RKO (cell line): Measurements from ENCODE around the gene KCNH1.
A peak's percentile ranks its signal among the peaks of the same experiment; 100 is the strongest.

Experiments
- DNase-seq: peaks from one replicate; pipeline ENCODE4 v3.0.0-alpha.2; 2016; ENCODE audit warnings: low spot score

Gene KCNH1

DNA sequence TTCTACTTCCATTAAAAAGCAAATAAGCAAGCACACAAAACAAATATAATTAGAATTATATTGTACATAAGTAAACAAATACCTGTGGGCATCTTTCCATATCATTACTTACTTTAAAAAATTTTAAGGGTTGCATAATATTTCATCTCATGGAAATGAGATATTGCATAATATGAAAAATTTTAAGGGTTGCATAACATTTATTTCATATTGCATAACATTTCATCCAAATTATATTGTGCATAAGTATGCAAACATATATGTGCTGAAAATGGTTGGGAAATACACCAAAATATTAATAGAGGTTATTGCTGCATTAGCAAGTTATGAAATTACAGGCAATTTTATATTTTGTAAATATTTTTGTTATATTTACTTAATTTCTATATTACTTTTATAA lies 213.7 kb downstream of the KCNH1 start:
- no peak for DNase-seq

DNA sequence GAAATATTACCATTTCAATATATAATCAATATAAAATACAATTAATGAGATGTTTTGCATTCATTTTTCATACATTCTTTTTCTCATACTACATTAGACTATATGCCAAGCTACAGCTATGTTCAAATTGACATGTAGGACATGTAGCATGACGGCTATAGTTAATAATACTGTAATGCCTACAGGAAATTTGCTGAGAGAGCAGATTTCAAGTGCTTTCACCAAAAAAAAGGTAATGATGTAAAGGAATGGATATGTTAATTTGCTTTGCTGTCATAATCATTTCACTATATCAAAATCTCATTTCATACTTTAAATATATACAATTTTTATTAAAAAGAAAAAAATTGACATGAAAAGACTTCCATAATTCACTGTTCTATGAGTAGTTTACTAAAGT lies 215.1 kb downstream of the KCNH1 start:
- DNase-seq: no peak

DNA sequence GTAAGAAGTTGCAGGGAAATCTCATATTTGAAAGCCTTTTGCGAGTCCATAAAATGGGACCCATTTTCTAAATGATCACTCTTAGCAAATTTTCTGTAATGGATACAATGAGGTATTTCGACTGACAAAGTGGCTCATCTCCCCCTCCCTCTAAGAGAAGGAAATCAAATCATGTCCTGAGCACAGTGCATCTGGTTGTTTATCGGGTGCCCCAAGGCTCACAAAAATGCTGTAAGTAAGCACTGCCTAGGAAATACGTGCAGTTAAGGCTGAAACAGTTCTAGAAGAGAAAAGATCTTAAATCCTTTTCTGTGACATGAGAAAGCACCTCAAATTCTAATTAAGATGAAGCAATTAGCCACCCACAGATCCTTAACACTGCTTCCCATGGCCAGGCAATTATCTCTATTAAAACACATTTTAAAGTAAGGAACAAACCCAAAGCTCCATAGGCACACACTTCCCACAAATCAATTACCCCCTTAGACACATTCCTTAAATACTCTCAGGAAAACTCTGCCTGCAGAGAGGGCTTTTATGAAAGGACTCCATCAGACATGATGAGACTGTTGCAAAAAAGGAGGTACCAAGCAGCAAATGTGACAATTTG lies 216.3 kb downstream of the KCNH1 start:
- DNase-seq: no peak

DNA sequence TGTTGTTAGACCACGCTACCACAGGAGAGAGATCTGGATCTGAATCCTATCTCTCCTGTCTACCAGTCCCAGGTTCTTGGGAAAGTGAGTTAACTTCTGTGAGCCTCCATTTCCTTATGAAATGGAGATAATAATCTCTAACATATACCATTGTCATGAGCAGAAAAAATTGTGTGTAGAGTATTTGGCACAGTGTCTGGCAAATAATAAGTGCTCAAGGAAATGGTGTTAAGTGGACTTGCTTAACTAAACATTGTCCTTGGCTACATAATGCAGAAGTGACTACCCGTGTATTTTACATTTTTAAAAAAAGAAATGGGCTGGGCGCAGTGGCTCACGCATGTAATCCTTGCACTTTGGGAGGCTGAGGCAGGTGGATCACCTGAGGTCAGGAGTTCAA lies 217.4 kb downstream of the KCNH1 start:
- no peak for DNase-seq

DNA sequence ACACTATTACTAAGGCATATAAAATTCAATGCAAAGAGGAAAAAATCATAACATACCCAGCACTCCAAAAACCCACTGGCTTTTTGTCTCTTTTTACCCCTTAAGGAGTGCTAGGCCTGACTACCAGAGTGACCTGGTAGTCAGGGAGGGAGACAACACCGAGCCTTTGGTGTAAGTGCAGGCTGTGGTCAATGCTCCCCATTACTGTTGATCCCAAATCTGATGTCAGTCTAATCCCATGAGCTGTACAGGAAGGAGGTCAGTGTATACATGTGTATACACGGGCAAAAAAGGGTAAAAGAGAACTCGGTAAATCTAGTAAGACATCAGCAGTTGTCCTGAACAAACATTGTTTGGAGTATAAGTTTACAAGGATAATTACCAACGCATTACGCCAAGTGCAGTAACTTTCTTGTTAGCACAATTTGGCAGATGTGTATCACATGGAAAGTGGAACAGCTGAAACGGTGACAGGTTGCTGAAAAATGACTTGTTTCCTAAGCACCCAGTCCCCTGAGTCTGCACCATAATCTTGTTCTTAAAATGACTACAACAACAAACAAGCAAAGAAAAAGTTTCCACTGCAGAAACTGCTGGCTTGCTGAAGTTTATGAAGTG lies 217.9 kb downstream of the KCNH1 start:
- no peak for DNase-seq

DNA sequence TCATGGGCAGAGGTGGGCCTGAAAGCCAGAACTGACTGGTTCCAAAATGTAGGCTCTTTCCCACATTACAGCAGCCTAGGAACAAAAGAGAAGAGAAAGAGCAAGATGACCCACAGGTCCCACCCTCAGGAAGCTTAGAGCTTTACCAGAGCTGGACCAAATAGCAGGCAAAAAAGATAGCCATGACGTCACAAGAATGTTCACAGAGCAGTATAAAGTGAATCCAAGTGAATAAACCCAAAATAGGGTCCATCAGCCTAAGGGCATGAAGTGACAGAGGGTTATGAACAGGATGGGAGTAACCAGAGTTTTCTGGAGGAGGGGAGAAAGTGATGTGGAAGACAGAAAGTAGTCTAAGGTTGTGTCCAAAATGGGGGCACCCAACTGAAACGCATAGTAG lies 221.2 kb downstream of the KCNH1 start:
- no peak for DNase-seq

DNA sequence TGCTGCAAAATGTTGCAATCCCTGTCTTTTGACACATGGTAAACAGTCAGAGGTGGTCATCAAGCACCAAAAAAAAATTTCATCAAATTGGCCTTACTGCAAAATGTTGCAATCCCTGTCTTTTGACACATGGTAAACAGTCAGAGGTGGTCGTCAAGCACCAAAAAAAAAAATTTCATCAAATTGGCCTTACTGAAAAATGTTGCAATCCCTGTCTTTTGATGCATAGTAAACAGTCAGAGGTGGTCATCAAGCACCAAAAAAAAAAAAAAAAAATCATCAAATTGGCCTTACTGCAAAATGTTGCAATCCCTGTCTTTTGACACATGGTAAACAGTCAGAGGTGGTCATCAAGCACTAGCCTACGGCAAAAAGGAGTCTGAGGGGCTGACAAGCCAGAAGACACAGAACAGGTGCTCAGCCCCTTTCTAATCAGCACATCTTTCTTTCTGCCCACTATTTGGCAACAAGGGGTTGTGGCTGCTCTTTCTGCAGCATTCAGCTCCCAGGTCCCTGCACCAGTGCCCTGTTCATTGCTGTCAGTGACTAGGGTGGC lies 223.8 kb downstream of the KCNH1 start:
- no peak for DNase-seq

DNA sequence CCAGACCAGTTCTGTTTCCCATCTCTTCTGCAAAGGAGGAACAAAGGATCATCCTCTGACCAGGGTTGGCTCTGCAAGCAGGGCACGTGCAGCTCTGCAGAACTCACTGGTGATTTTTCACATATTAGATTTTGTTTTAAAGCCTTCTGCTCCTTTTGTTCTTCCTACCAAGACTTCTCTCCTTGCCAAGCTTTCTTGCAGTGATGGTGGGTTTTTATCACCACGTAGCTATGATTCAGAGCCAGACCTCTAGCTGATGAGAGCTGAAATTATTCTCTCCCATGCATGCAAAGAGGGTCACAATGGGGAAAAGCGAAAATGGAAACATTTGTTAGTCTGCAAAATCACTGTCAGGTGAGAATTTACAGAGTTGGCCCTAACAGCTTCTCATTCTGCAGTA lies 225.2 kb downstream of the KCNH1 start:
- no peak for DNase-seq

DNA sequence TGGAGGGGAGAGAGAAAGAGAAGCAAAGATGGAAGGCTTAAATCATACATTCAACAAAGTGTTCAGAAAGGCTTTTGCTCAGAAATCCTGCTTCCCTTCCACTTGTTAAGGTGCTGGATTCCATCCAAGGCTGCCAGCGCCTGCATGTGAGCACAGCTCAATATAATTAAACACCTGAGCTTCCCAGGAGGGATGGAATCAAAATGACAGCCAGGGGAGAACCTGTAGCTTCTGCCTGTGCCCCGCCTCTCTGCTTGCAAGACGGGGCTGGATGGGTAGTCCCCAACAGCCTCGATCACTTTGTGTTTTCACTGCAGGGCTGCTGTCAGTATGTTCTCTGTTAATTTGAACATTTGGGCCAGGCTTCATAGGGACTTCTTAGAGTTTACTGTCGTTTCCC lies 225.7 kb downstream of the KCNH1 start:
- DNase-seq: no peak

DNA sequence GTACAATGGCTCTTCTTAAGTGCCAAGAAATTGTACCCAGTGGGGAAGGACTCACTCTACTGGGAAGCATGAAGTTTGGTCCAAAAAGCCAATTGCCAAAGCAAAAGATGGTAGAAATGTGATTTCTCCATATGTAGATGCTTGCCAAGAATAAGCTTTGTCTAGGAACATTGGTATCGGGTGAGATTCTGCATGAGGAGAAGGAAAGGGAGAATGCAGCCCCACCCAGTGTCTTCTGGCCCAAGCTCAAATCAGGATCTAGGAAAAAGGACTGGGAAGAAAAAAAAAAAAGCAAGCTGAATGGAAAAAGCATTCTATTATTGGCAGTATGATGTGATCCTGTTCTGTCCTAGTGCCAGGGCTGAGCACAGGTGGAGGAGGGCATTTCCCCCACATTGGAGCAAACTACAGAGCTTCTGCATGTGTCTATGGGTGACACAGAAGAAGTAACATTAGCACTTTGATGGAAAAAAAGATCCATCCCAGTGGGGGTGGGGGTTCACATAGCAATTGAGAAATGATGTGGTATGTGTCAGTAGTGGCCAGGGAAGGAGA lies 226.6 kb downstream of the KCNH1 start:
- DNase-seq: no peak

DNA sequence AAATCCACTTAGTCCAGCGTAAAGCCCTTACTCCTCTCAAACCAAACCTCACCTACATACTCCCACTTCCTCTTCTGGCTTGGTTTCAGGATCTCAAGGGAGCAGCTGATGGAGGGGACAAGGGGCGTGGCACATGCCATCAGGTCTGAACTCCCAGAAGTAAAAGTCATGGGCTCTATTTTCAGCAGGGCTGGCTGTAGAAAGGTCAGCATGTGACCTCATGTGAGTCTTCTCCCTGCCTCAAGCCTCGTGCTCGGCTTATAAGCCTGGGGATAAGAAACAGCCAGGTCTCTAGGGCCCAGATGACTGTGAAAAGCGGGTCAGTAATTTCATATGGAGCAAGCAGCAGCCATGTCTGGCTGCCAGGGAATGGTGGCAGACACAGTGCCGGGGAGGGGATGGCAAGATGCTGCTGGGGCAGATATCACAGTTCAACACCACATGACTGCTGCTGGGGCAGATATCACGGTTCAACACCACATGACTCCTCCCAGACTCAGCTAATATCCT lies 227.9 kb downstream of the KCNH1 start:
- no peak for DNase-seq

DNA sequence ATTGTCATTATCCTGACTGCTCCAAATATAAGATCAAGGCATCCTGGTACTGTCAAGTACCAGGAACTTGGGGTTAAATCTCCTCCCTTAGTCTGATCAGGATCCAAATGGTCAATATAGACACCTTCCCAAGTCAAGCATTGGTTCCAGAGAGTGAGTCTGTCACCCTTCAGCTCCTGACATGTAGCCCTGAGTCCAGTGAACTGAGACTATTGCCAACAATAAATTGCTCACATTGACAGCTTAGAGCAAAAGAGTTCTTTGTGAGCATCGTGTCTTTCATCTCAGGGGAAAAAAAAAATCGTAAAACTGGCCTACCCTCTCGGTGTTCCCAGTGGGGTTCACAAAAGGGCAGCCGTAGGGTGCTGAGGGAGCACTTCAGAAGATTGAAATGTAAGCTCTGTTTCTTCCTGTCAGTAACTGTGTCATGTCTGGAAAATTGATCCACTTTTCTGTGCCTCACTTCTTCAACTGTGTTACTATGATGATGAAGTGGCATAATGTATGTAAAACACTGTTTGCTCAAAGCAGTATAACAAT lies 228.5 kb downstream of the KCNH1 start:
- no peak for DNase-seq

DNA sequence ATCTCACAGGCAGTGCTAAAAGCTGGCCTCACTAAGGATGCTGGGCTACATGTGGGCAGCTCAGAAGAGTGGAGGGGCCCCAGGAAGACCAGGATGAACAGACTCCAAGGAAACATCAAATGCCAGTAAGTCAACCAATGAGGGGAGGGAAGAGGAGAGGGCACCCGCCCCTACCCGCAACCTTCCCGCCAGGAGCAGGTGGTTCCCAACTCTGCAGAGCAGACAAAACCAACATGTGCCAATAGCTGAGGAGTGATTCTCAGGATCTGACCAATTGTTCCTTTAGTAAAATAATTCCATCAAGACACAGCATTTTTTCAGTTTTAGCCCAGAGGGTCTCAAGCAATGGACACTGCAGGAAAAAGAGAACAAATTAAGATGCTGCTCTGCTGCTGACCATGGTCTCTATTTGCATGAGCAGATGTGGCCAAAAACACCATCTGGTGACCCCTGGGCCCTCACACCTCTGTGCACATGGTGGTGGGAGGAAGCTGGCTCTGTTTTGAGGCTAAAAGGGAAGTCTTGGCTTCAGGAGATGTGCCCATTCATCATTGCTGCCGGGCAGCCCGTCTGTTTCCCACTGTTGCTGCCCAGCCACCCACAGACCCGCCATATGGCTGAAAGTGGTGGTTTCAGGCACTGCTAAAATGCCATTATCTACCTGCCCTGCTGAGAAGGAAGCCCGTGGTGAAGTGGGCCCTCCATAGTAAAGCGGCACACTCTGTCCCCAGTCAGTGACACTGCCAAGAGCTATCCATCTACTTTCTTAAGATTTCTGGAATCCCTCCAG lies 231.8 kb downstream of the KCNH1 start:
- no peak for DNase-seq

DNA sequence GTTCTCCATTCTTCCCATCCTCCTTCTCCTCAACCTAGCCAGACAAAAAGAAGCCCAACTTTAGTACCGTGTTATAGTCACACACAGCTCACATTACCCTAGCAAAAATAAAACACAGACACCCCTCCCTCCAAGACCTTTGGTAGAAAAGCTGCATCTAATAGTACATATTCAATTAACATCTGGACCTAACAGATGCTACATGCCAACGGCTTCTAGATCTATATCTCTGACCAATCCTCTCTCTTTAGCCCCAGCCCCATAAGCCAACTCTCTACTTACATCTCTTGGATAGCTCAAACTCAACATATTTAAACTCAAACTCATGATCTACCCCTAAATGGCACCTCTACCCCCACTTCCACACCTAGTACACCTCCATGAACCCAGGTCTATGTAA lies 233.1 kb downstream of the KCNH1 start:
- no peak for DNase-seq

DNA sequence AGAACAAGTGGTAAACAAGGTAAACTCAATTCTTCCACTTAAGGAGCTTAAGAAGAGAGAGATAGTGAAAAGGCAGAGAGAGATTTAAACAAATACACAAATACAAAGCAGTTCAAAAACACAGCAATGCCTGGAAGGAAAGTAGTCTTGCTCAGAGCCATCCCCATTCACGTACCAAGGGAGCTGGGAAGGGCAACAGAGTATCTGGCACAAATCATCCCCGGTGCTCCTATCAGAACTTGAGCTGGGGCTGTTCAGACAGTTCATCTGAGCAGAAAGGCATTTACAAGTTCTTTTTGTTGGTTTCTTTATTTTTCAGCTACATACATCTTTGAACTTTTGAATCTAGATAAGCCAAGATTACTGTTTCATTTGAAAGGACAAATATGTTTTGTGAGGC lies 233.9 kb downstream of the KCNH1 start:
- DNase-seq: no peak

DNA sequence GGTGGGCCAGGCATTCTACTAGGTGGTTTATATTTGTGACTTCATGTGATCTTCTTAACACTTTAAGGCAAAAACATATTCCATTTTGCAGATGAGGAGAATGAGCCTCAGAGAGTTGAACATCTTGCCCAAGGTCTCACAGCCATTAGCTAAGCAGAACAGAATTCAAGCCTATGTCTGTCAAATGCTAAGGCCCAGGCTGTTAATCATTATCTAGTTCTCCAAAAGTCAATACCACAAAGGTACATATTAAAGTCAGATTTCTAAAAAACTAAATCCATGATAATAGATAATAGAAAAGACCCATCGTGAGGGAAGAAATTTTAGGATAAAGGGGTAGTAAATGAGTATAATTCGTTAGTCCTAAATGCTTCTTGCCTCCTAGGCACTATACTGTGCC lies 234.3 kb downstream of the KCNH1 start:
- DNase-seq: no peak

DNA sequence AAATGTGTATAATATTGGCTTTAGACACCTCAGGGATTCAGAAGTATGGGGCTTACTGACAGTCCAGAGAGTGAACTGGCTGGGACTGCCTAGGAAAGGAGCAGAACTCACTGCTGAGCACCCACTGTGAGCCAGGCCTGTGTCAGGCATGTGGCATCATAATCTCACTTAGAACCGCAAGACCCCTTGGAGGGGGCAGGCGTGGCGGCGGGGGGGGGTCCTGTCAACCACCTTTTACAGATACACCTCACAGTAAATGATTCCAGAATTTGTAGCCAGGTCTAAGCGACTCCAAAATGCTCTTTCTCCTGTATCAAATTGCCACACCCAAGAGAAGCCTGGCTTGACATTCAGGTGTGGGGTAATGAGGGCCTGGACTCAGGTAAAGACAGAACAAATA lies 235.5 kb downstream of the KCNH1 start:
- no peak for DNase-seq

DNA sequence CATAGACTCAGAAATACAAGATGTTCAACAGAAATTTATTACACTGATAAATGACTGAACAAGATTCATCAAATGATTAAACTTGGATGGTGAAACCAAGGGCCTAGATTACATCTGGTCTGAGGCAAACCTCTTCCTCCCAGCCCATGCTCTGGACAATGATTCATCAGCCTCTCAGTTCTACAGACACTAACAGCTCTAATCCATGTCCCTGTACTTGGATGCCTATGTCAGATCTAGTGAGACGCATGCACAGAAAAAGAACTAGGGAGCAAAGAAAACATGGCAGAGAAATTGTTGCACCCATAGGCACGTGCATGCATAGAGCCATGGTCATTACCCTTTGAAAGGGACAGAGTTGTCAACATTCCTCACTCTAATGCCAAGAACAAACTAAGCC lies 250.1 kb downstream of the KCNH1 start:
- no peak for DNase-seq

DNA sequence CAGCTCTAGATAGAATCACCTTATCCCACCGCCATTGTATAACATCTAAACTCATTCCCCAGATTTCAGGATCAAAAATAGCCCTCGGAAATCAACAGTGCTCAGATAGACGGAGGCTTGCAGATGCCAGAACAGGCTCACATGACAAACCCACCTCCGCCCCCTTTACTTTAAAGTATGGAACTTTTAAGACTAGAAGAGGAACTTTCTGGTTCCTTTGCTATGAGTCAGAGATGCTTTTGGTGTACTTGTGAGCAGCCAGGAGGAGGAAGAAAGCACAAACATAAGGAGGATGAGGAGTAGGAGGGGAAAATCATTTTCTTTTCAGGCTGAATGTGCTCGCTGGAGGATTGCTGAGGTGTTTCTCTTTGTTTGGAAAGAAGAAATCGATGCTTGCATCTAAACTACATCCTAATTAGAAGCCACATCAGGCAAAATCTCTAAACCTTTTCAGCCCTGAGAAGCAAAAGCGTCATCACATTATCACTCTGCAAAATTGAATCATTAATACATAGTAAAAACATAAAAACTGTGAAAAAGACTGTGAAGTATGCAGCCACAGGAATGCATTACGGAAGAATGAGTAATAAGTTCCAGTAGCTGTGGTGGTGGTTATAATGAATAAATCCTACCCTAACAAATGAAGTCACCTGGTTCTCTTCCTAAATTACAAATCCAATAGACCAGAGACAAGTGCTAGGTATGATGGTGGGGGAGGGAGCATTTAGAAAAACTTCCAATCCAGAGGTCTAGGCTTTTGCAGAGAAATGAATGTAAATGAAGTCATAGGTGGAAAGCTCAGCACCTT lies 251.3 kb downstream of the KCNH1 start:
- DNase-seq: peak; percentile 88

DNA sequence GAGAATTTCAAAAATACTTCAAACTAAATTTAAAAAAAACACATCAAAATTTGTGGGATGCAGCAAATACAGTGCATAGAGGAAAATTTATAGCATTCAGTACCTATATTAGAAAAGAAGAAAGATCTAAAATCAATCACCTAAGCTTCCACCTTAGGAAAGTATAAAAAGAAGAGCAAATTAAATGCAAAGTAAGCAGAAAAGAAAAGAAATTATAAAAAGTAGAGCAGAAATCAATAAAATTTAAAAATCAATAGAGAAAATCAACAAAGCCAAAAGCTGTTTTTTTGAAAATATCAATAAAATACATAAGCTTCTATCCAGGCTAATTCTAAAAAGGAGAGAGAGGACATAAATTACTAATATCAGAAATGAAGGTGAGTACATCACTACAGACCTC lies 255.4 kb downstream of the KCNH1 start:
- DNase-seq: no peak

DNA sequence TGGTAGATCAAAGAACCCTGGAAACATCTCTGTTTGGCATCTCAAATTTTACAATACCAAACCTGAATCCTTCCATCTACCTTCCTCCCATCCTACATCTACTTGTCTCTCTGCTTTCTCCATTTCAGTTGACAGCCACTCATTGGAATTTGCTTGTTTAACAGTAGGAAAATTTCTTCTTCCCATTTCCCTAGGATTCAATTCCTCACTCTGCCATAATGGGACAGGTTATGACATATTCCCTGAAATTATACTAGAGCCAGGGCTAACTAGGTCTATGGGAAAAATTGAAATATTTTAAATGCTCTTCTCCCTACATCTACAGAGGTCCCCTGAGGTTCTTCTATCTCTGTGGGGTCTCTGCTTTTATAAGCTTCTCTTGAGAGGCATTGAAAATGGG lies 257.7 kb downstream of the KCNH1 start:
- DNase-seq: no peak

DNA sequence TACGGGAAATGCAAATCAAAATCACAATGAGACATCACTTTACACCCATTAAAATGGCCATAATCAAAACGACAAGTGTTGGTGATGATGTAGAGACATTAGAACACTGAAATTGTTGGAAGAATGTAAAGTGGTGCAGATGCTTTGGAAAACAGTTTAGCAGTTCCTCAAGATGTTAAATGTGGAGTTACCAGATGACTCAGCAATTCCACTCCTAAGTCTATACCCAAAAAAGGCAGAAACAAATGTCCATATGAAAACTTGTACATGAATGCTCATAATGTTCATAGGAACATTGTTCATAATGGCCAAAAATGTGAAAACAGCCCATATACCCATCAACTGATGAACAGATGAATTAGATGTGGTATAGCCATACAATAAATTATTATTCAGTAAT lies 267.4 kb downstream of the KCNH1 start:
- no peak for DNase-seq
